Activated naive CD8-positive, alpha-beta T cell (primary cell): Measurements from ENCODE around the gene EED.

Experiments
- H3K27ac Mint-ChIP-seq: one replicate; pipeline ENCODE4 v1.8.0; 2021; ENCODE audit warnings: mixed read lengths
- H3K27me3 Mint-ChIP-seq: one replicate; pipeline ENCODE4 v1.8.0; 2021; ENCODE audit warnings: mixed read lengths
- H3K36me3 Mint-ChIP-seq: one replicate; pipeline ENCODE4 v1.8.0; 2021; ENCODE audit warnings: mixed read lengths
- H3K4me1 Mint-ChIP-seq: one replicate; pipeline ENCODE4 v1.8.0; 2021; ENCODE audit warnings: low read depth, mixed read lengths
- H3K4me3 Mint-ChIP-seq: one replicate; pipeline ENCODE4 v1.8.0; 2021; ENCODE audit warnings: mild to moderate bottlenecking, mixed read lengths
- H3K9me3 Mint-ChIP-seq: one replicate; pipeline ENCODE4 v1.8.0; 2021; ENCODE audit warnings: low read depth, mixed read lengths

The EED gene

GRCh38 chr11:86230179-86230804, 14.3 kb upstream of the EED start:
- peak overlapping the region; percentile 98 for H3K27ac Mint-ChIP-seq
- H3K36me3 Mint-ChIP-seq = no peaks in the 10 kb centered on the region
- no peaks in the 10 kb centered on the region for H3K9me3 Mint-ChIP-seq
- peaks cover 48% of the 10 kb centered on the region for H3K4me1 Mint-ChIP-seq
- H3K4me3 Mint-ChIP-seq = peak overlapping the region; percentile 40
- no peaks in the 10 kb centered on the region for H3K27me3 Mint-ChIP-seq

- no peaks in the 10 kb centered on the region for H3K9me3 Mint-ChIP-seq
- H3K4me1 Mint-ChIP-seq = peaks cover 46% of the 10 kb centered on the region
- H3K36me3 Mint-ChIP-seq = no peaks in the 10 kb centered on the region
- peak overlapping the region; percentile 36 for H3K4me3 Mint-ChIP-seq
- H3K27me3 Mint-ChIP-seq = no peaks in the 10 kb centered on the region
- peak overlapping the region; percentile 77 for H3K27ac Mint-ChIP-seq
Observed at GRCh38 chr11:86230921-86231434, 13.6 kb upstream of the EED start.

GRCh38 chr11:86232556-86232955, 12.0 kb upstream of the EED start:
- no peak overlapping the region for H3K4me3 Mint-ChIP-seq
- no peaks in the 10 kb centered on the region for H3K36me3 Mint-ChIP-seq
- no peak overlapping the region for H3K27ac Mint-ChIP-seq
- H3K4me1 Mint-ChIP-seq = peaks cover 38% of the 10 kb centered on the region
- H3K27me3 Mint-ChIP-seq = no peaks in the 10 kb centered on the region
- no peaks in the 10 kb centered on the region for H3K9me3 Mint-ChIP-seq

- Mint-ChIP-seq H3K9me3 (no peaks in the 10 kb centered on the region), H3K4me3 (no peak overlapping the region), H3K27me3 (peaks cover 3% of the 10 kb centered on the region), H3K4me1 (peaks cover 17% of the 10 kb centered on the region), H3K27ac (no peak overlapping the region), H3K36me3 (no peaks in the 10 kb centered on the region)
Observed at GRCh38 chr11:86234831-86235461, 9.6 kb upstream of the EED start.

GRCh38 chr11:86237267-86237804, 7.2 kb upstream of the EED start:
- Mint-ChIP-seq H3K4me3 (no peak overlapping the region), H3K27ac (no peak overlapping the region), H3K36me3 (no peaks in the 10 kb centered on the region), H3K27me3 (peaks cover 3% of the 10 kb centered on the region), H3K9me3 (no peaks in the 10 kb centered on the region), H3K4me1 (peaks cover 5% of the 10 kb centered on the region)

- no peaks in the 10 kb centered on the region for H3K9me3 Mint-ChIP-seq
- H3K4me1 Mint-ChIP-seq = peaks cover 3% of the 10 kb centered on the region
- H3K36me3 Mint-ChIP-seq = no peaks in the 10 kb centered on the region
- H3K27me3 Mint-ChIP-seq = peaks cover 3% of the 10 kb centered on the region
- H3K27ac Mint-ChIP-seq = no peak overlapping the region
- no peak overlapping the region for H3K4me3 Mint-ChIP-seq
Observed at GRCh38 chr11:86240164-86240563, 4.4 kb upstream of the EED start.

GRCh38 chr11:86241956-86242535, 2.5 kb upstream of the EED start:
- no peak overlapping the region for H3K27ac Mint-ChIP-seq
- peaks cover 3% of the 10 kb centered on the region for H3K4me1 Mint-ChIP-seq
- no peaks in the 10 kb centered on the region for H3K9me3 Mint-ChIP-seq
- H3K27me3 Mint-ChIP-seq = peaks cover 3% of the 10 kb centered on the region
- H3K36me3 Mint-ChIP-seq = no peaks in the 10 kb centered on the region
- no peak overlapping the region for H3K4me3 Mint-ChIP-seq

- Mint-ChIP-seq H3K36me3 (peaks cover 3% of the 10 kb centered on the region), H3K9me3 (no peaks in the 10 kb centered on the region), H3K27me3 (peaks cover 3% of the 10 kb centered on the region), H3K4me1 (peaks cover 15% of the 10 kb centered on the region), H3K4me3 (no peak overlapping the region), H3K27ac (no peak overlapping the region)
Observed at GRCh38 chr11:86243396-86243795, 1.2 kb upstream of the EED start.

GRCh38 chr11:86244063-86244521, 461 bp upstream of the EED start:
- Mint-ChIP-seq H3K4me1 (peaks cover 21% of the 10 kb centered on the region), H3K4me3 (no peak overlapping the region), H3K27me3 (no peaks in the 10 kb centered on the region), H3K27ac (no peak overlapping the region), H3K9me3 (no peaks in the 10 kb centered on the region), H3K36me3 (peaks cover 3% of the 10 kb centered on the region)

- Mint-ChIP-seq H3K9me3 (no peaks in the 10 kb centered on the region), H3K27ac (no peak overlapping the region), H3K27me3 (no peaks in the 10 kb centered on the region), H3K4me1 (peaks cover 34% of the 10 kb centered on the region), H3K4me3 (no peak overlapping the region), H3K36me3 (peaks cover 6% of the 10 kb centered on the region)
Observed at GRCh38 chr11:86245369-86246292, 1.1 kb downstream of the EED start.

- H3K9me3 Mint-ChIP-seq = no peaks in the 10 kb centered on the region
- H3K36me3 Mint-ChIP-seq = peaks cover 6% of the 10 kb centered on the region
- H3K27ac Mint-ChIP-seq = no peak overlapping the region
- H3K27me3 Mint-ChIP-seq = no peaks in the 10 kb centered on the region
- H3K4me1 Mint-ChIP-seq = peaks cover 37% of the 10 kb centered on the region
- H3K4me3 Mint-ChIP-seq = no peak overlapping the region
Observed at GRCh38 chr11:86246293-86246675, 1.7 kb downstream of the EED start.

- Mint-ChIP-seq H3K27ac (peak overlapping the region; percentile 47), H3K4me1 (peaks cover 45% of the 10 kb centered on the region), H3K27me3 (no peaks in the 10 kb centered on the region), H3K4me3 (no peak overlapping the region), H3K9me3 (no peaks in the 10 kb centered on the region), H3K36me3 (peaks cover 9% of the 10 kb centered on the region)
Observed at GRCh38 chr11:86247608-86248007, 3.1 kb downstream of the EED start.

- Mint-ChIP-seq H3K27me3 (no peaks in the 10 kb centered on the region), H3K4me1 (peaks cover 48% of the 10 kb centered on the region), H3K4me3 (no peak overlapping the region), H3K27ac (peak overlapping the region; percentile 64), H3K9me3 (no peaks in the 10 kb centered on the region), H3K36me3 (peaks cover 9% of the 10 kb centered on the region)
Observed at GRCh38 chr11:86248609-86249008, 4.1 kb downstream of the EED start.

- no peaks in the 10 kb centered on the region for H3K9me3 Mint-ChIP-seq
- peak overlapping the region; percentile 28 for H3K27ac Mint-ChIP-seq
- peaks cover 48% of the 10 kb centered on the region for H3K4me1 Mint-ChIP-seq
- H3K27me3 Mint-ChIP-seq = no peaks in the 10 kb centered on the region
- peaks cover 9% of the 10 kb centered on the region for H3K36me3 Mint-ChIP-seq
- peak overlapping the region; percentile 76 for H3K4me3 Mint-ChIP-seq
Observed at GRCh38 chr11:86249307-86250098, 5.0 kb downstream of the EED start.
